CD14-positive monocyte (primary cell): ENCODE data around the gene HOXA7. TPM values are rescaled to one million over a fixed set of nuclear protein-coding genes. Genes with fewer than 3 reads are reported as not detected.

Source experiments
- DNase-seq, 3 donors: peaks; one replicate each; pipeline ENCODE4 v3.0.0-alpha.2; 2011 to 2022
- H2AFZ ChIP-seq: 2 replicates; pipeline ENCODE4 v1.6.0; 2012; ENCODE audit warnings: mild to moderate bottlenecking, low read depth, low read length, inconsistent platforms; ENCODE audit not compliant: insufficient read depth, poor library complexity, severe bottlenecking
- H3K27ac ChIP-seq, 2 donors: 1 replicate in 1 of 2; 2 replicates in 1 of 2; pipeline ENCODE4 v1.5.1; 2012 to 2013; ENCODE audit warnings: low read length in 2 of 2, control low read depth in 1 of 2, inconsistent platforms in 1 of 2, low read depth in 1 of 2, mild to moderate bottlenecking in 1 of 2
- H3K27me3 ChIP-seq, 2 donors: one replicate each; pipeline versions ENCODE4 v1.6.0 to v1.6.1; 2011 to 2013; ENCODE audit warnings: low read length in 2 of 2; ENCODE audit not compliant: control insufficient read depth in 2 of 2, insufficient read depth in 2 of 2
- H3K36me3 ChIP-seq, 2 donors: replicated peaks in 1 of 2; 1 replicate in 1 of 2; 2 replicates in 1 of 2; pipeline versions ENCODE4 v1.5.1 to v1.6.1; 2012 to 2013; ENCODE audit warnings: low read length in 2 of 2, control low read depth in 1 of 2, inconsistent platforms in 1 of 2, mild to moderate bottlenecking in 1 of 2; ENCODE audit not compliant: insufficient read depth in 2 of 2, control insufficient read depth in 1 of 2
- H3K4me1 ChIP-seq, 2 donors: 1 replicate in 1 of 2; 2 replicates in 1 of 2; pipeline versions ENCODE4 v1.5.1 to v1.6.1; 2012 to 2013; ENCODE audit warnings: low read length in 2 of 2, control low read depth in 1 of 2, inconsistent platforms in 1 of 2, mild to moderate bottlenecking in 1 of 2, moderate library complexity in 1 of 2; ENCODE audit not compliant: insufficient read depth in 2 of 2, control insufficient read depth in 1 of 2
- H3K4me2 ChIP-seq: replicated peaks from 2 replicates; pipeline ENCODE3; 2012; ENCODE audit warnings: low read length, moderate library complexity, mild to moderate bottlenecking; ENCODE audit not compliant: poor library complexity, severe bottlenecking; ENCODE audit errors: extremely low read depth
- H3K4me3 ChIP-seq, 3 experiments: fragments of 200-600 bp in 1 of 3; sonication (generic) in 1 of 3; replicated peaks in 1 of 3; 1 replicate in 2 of 3; 2 replicates in 1 of 3; pipeline ENCODE4 v1.5.1; 2011 to 2013; ENCODE audit warnings: low read length in 3 of 3, mild to moderate bottlenecking in 3 of 3, control low read depth in 2 of 3, low read depth in 2 of 3, inconsistent platforms in 1 of 3, moderate library complexity in 1 of 3
- H3K79me2 ChIP-seq: 2 replicates; pipeline ENCODE4 v1.6.0; 2012; ENCODE audit warnings: mild to moderate bottlenecking, control low read depth, inconsistent platforms, low read length, moderate library complexity; ENCODE audit not compliant: insufficient read depth
- H3K9ac ChIP-seq: 2 replicates; pipeline ENCODE4 v1.6.0; 2017; ENCODE audit warnings: low read length, mild to moderate bottlenecking; ENCODE audit not compliant: insufficient read depth, poor library complexity, severe bottlenecking
- H3K9me3 ChIP-seq, 2 donors: replicated peaks in 1 of 2; 1 replicate in 1 of 2; 2 replicates in 1 of 2; pipeline versions ENCODE4 v1.5.1 to v1.6.1; 2012 to 2013; ENCODE audit warnings: low read length in 2 of 2, control low read depth in 1 of 2; ENCODE audit not compliant: control insufficient read depth in 1 of 2, insufficient read depth in 1 of 2
- H4K20me1 ChIP-seq: 2 replicates; pipeline ENCODE4 v1.6.0; 2012; ENCODE audit warnings: mild to moderate bottlenecking, low read length, control low read depth, moderate library complexity; ENCODE audit not compliant: insufficient read depth
- H3K27ac Mint-ChIP-seq, 7 donors: one replicate each; pipeline ENCODE4 v1.8.0; 2020; ENCODE audit warnings: mild to moderate bottlenecking in 7 of 7, mixed read lengths in 7 of 7, moderate library complexity in 6 of 7, inconsistent platforms in 2 of 7
- H3K27me3 Mint-ChIP-seq, 3 donors: one replicate each; pipeline ENCODE4 v1.8.0; 2021 to 2022; ENCODE audit warnings: low read depth in 3 of 3, mild to moderate bottlenecking in 3 of 3, mixed read lengths in 3 of 3, moderate library complexity in 3 of 3, inconsistent platforms in 1 of 3
- H3K36me3 Mint-ChIP-seq, 2 donors: one replicate each; pipeline ENCODE4 v1.8.0; 2020; ENCODE audit warnings: mixed read lengths in 2 of 2, inconsistent platforms in 1 of 2, mild to moderate bottlenecking in 1 of 2
- H3K4me1 Mint-ChIP-seq: one replicate; pipeline ENCODE4 v1.8.0; 2020; ENCODE audit warnings: mild to moderate bottlenecking, mixed read lengths
- H3K4me3 Mint-ChIP-seq, 2 donors: one replicate each; pipeline ENCODE4 v1.8.0; 2020; ENCODE audit warnings: mild to moderate bottlenecking in 2 of 2, mixed read lengths in 2 of 2, moderate library complexity in 1 of 2
- H3K9me3 Mint-ChIP-seq, 7 donors: one replicate each; pipeline ENCODE4 v1.8.0; 2020 to 2022; ENCODE audit warnings: mixed read lengths in 7 of 7, mild to moderate bottlenecking in 6 of 7, moderate library complexity in 6 of 7, inconsistent platforms in 2 of 7
- CTCF ChIP-seq: fragments of 200-600 bp; IDR thresholded peaks from one replicate; pipeline ENCODE4 v1.8.0; 2022; ENCODE audit warnings: antibody characterized with exemption, mild to moderate bottlenecking
- WGBS: methylation state at CpG from one replicate; pipeline ENCODE4 v1.1.5; 2013; ENCODE audit warnings: missing lambda C conversion rate; ENCODE audit not compliant: insufficient coverage; 5-methylcytosine and 5-hydroxymethylcytosine counted together
- intact Hi-C, 2 donors: fragments of 100-400 bp; cut with micrococcal nuclease; formaldehyde crosslinking; loops; one replicate each; pipeline versions ENCODE4 v1.15.0 to v1.15.1; 2023
- polyA plus RNA-seq, 3 donors: library from polyadenylated mRNA; depleted of rRNA in 1 of 3; unstranded in 2 of 3; stranded (reverse) in 1 of 3; fragments of 300-500 nt in 2 of 3; fragments of >200 nt in 1 of 3; fragmentation: Illumina TruSeq in 2 of 3; gene quantifications; 1 replicate in 2 of 3; 2 replicates in 1 of 3; pipeline ENCODE4 v1.2.3, GENCODE V29; 2012 to 2021

HOXA7 gene
- polyA plus RNA-seq, 3 donors = not detected

GRCh38 chr7:27180431-27181420, 24.3 kb upstream of the HOXA7 start:
- H3K4me1 Mint-ChIP-seq = peaks cover 34% of the 10 kb centered on the region
- Histone ChIP-seq H3K36me3 (no peaks in the 10 kb centered on the region), H3K4me3 (no peak overlapping the region), H3K4me2 (no peak overlapping the region), H3K27me3 (peaks cover 52 to 99% of the 10 kb centered on the region in 2 donors), H3K9ac (no peak overlapping the region), H3K9me3 (peaks cover 7 to 36% of the 10 kb centered on the region in 2 donors), H2AFZ (no peak overlapping the region), H3K27ac (no peak overlapping the region), H3K4me1 (peaks cover 30 to 34% of the 10 kb centered on the region in 2 donors), H3K79me2 (no peaks in the 10 kb centered on the region), H4K20me1 (no peaks in the 10 kb centered on the region)
- intact Hi-C loops = no loop called here
- H3K9me3 Mint-ChIP-seq = peaks cover 3 to 33% (median 17%) of the 10 kb centered on the region in 7 donors
- no peak for TF ChIP-seq CTCF
- H3K4me3 Mint-ChIP-seq = peak overlapping the region in 1 of 2 donors; percentile 89
- H3K36me3 Mint-ChIP-seq = peaks cover 7 to 17% of the 10 kb centered on the region in 2 donors
- H3K27me3 Mint-ChIP-seq = peaks cover 88 to 96% (median 96%) of the 10 kb centered on the region in 3 donors
- H3K27ac Mint-ChIP-seq = no peak overlapping the region
- DNase-seq = no peak
- 78% methylated on average over 6 of the region's 12 CpGs for WGBS

- H3K4me1 ChIP-seq = peaks cover 20 to 25% of the 10 kb centered on the region in 2 donors
- H3K9me3 ChIP-seq = peaks cover 5 to 34% of the 10 kb centered on the region in 2 donors
- H3K4me2 ChIP-seq = peak overlapping the region; percentile 53
- H3K27me3 ChIP-seq = peaks cover 50 to 99% of the 10 kb centered on the region in 2 donors
- H3K27me3 Mint-ChIP-seq = peaks cover 88 to 96% (median 96%) of the 10 kb centered on the region in 3 donors
- no peaks in the 10 kb centered on the region for H3K36me3 ChIP-seq
- peak overlapping the region; percentile 59 to 89 for H3K4me3 Mint-ChIP-seq
- peak; percentile 65 to 70 (median 67) for DNase-seq
- intact Hi-C loops = no loop called here
- H2AFZ ChIP-seq = no peak overlapping the region
- peak; percentile 94 for TF ChIP-seq CTCF
- H3K27ac Mint-ChIP-seq = peak overlapping the region in 1 of 7 donors; percentile 7
- H3K79me2 ChIP-seq = no peaks in the 10 kb centered on the region
- WGBS = 14% methylated on average over 28 of the region's 56 CpGs
- peaks cover 2 to 14% of the 10 kb centered on the region in 2 donors for H3K36me3 Mint-ChIP-seq
- H3K4me3 ChIP-seq = peak overlapping the region in 1 of 3 experiments; percentile 38
- H3K27ac ChIP-seq = no peak overlapping the region
- no peaks in the 10 kb centered on the region for H4K20me1 ChIP-seq
- H3K4me1 Mint-ChIP-seq = peaks cover 27% of the 10 kb centered on the region
- peaks cover 2 to 30% (median 12%) of the 10 kb centered on the region in 7 donors for H3K9me3 Mint-ChIP-seq
- H3K9ac ChIP-seq = no peak overlapping the region
Measured at GRCh38 chr7:27179503-27180430, 23.3 kb upstream of the HOXA7 start.
